Measurements from ENCODE around the gene PLA2G2A. TPM values are rescaled to one million over a fixed set of nuclear protein-coding genes. Genes with fewer than 3 reads are reported as not detected.

Gene PLA2G2A
- total RNA-seq, 3 donors from 2014 or later (not counting 1 experiment from before 2014, with no cell fraction given) = not detected

GRCh38 chr1:19981507-19982312 is 2.3 kb upstream of the PLA2G2A start:
- H3K4me1 Mint-ChIP-seq = no peaks in the 10 kb centered on the region
- DNase-seq = no peak

GRCh38 chr1:19981170-19981506 is 1.7 kb upstream of the PLA2G2A start:
- intact Hi-C loops (cut with micrococcal nuclease) = no loop called here
- no peak overlapping the region for H3K27ac Mint-ChIP-seq

More at GRCh38 chr1:19981507-19982312, 2.3 kb upstream of the PLA2G2A start:
- Mint-ChIP-seq H3K27ac (no peak overlapping the region), H3K9me3 (no peaks in the 10 kb centered on the region), H3K27me3 (ENCODE audit: low read depth in 2 of 2) (peaks cover 13 to 21% of the 10 kb centered on the region in 2 donors), H3K4me3 (no peak overlapping the region), H3K36me3 (no peaks in the 10 kb centered on the region)
- Histone ChIP-seq H3K4me1 (ENCODE audit: control insufficient read depth, insufficient read depth, low read length) (no peaks in the 10 kb centered on the region), H3K4me3 (ENCODE audit: low read length) (no peak overlapping the region), H3K27ac (ENCODE audit: low read length) (no peak overlapping the region), H3K9me3 (ENCODE audit: control insufficient read depth, insufficient read depth, low read length) (no peaks in the 10 kb centered on the region), H3K27me3 (ENCODE audit: control insufficient read depth, insufficient read depth, low read length) (no peaks in the 10 kb centered on the region), H3K36me3 (ENCODE audit: control insufficient read depth, insufficient read depth, low read length) (no peaks in the 10 kb centered on the region)
- intact Hi-C loops (cut with micrococcal nuclease) = no loop called here
- no peak for TF ChIP-seq CTCF (IDR thresholded peaks at IDR 0.05)
- 75% methylated on average over 11 of the region's 12 CpGs for WGBS (ENCODE audit: insufficient coverage)
- no peak for ATAC-seq

GRCh38 chr1:19980314-19980713 is 896 bp upstream of the PLA2G2A start:
- no peaks in the 10 kb centered on the region for H3K36me3 ChIP-seq (ENCODE audit: control insufficient read depth, insufficient read depth, low read length)
- no peaks in the 10 kb centered on the region for H3K4me1 ChIP-seq (ENCODE audit: control insufficient read depth, insufficient read depth, low read length)
- no peak overlapping the region for H3K4me3 ChIP-seq (ENCODE audit: low read length)
- Mint-ChIP-seq H3K36me3 (no peaks in the 10 kb centered on the region), H3K9me3 (no peaks in the 10 kb centered on the region), H3K4me1 (no peaks in the 10 kb centered on the region), H3K27me3 (ENCODE audit: low read depth in 2 of 2) (peaks cover 15 to 22% of the 10 kb centered on the region in 2 donors), H3K4me3 (no peak overlapping the region), H3K27ac (no peak overlapping the region)
- DNase-seq (no peak), ATAC-seq (no peak)
- WGBS (ENCODE audit: insufficient coverage) = 93% methylated on average over 3 of the region's 3 CpGs
- no peaks in the 10 kb centered on the region for H3K27me3 ChIP-seq (ENCODE audit: control insufficient read depth, insufficient read depth, low read length)
- intact Hi-C loops (cut with micrococcal nuclease) = no loop called here
- no peak overlapping the region for H3K27ac ChIP-seq (ENCODE audit: low read length)
- H3K9me3 ChIP-seq (ENCODE audit: control insufficient read depth, insufficient read depth, low read length) = no peaks in the 10 kb centered on the region
- TF ChIP-seq CTCF (IDR thresholded peaks at IDR 0.05) = no peak

More at GRCh38 chr1:19981170-19981506, 1.7 kb upstream of the PLA2G2A start:
- H3K9me3 ChIP-seq (ENCODE audit: control insufficient read depth, insufficient read depth, low read length) = no peaks in the 10 kb centered on the region
- H3K27ac ChIP-seq (ENCODE audit: low read length) = no peak overlapping the region
- Mint-ChIP-seq H3K9me3 (no peaks in the 10 kb centered on the region), H3K27me3 (ENCODE audit: low read depth in 2 of 2) (peaks cover 15 to 22% of the 10 kb centered on the region in 2 donors), H3K4me1 (no peaks in the 10 kb centered on the region), H3K36me3 (no peaks in the 10 kb centered on the region), H3K4me3 (no peak overlapping the region)
- DNase-seq (no peak), ATAC-seq (no peak)
- H3K36me3 ChIP-seq (ENCODE audit: control insufficient read depth, insufficient read depth, low read length) = no peaks in the 10 kb centered on the region
- H3K4me1 ChIP-seq (ENCODE audit: control insufficient read depth, insufficient read depth, low read length) = no peaks in the 10 kb centered on the region
- TF ChIP-seq CTCF (IDR thresholded peaks at IDR 0.05) = no peak
- 89% methylated on average over 1 of the region's 1 CpG for WGBS (ENCODE audit: insufficient coverage)
- no peak overlapping the region for H3K4me3 ChIP-seq (ENCODE audit: low read length)
- H3K27me3 ChIP-seq (ENCODE audit: control insufficient read depth, insufficient read depth, low read length) = no peaks in the 10 kb centered on the region

GRCh38 chr1:19978143-19978542 is 1.3 kb downstream of the PLA2G2A start:
- ATAC-seq = no peak
- H3K9me3 ChIP-seq (ENCODE audit: control insufficient read depth, insufficient read depth, low read length) = no peaks in the 10 kb centered on the region
- intact Hi-C loops (cut with micrococcal nuclease) = no loop called here
- no peak for TF ChIP-seq CTCF (IDR thresholded peaks at IDR 0.05)
- Mint-ChIP-seq H3K9me3 (no peaks in the 10 kb centered on the region), H3K27me3 (ENCODE audit: low read depth in 2 of 2) (peaks cover 20 to 28% of the 10 kb centered on the region in 2 donors), H3K4me3 (no peak overlapping the region), H3K36me3 (no peaks in the 10 kb centered on the region), H3K4me1 (no peaks in the 10 kb centered on the region), H3K27ac (no peak overlapping the region)
- H3K4me1 ChIP-seq (ENCODE audit: control insufficient read depth, insufficient read depth, low read length) = no peaks in the 10 kb centered on the region
- no peaks in the 10 kb centered on the region for H3K27me3 ChIP-seq (ENCODE audit: control insufficient read depth, insufficient read depth, low read length)
- no peak for DNase-seq
- H3K4me3 ChIP-seq (ENCODE audit: low read length) = no peak overlapping the region
- no peaks in the 10 kb centered on the region for H3K36me3 ChIP-seq (ENCODE audit: control insufficient read depth, insufficient read depth, low read length)
- no peak overlapping the region for H3K27ac ChIP-seq (ENCODE audit: low read length)
- 84% methylated on average over 9 of the region's 9 CpGs for WGBS (ENCODE audit: insufficient coverage)

All from natural killer cell (primary cell).